Gastroesophageal sphincter (tissue), 4 donors: Measurements from ENCODE around the gene RPLP2. TPM values are rescaled to one million over a fixed set of nuclear protein-coding genes. Genes with fewer than 3 reads are reported as not detected.
A peak's percentile ranks its signal among the peaks of the same experiment; 100 is the strongest.

Source experiments
- ATAC-seq: fragments of 150-250 bp; one replicate; pipeline ENCODE4 v1.9.1; 2016; ENCODE audit warnings: mild to moderate bottlenecking, moderate library complexity
- H3K27ac ChIP-seq, 4 donors: fragments of 200-600 bp; sonication (generic) in 3 of 4; 1 replicate in 3 of 4; 2 replicates in 1 of 4; pipeline ENCODE4 v1.5.1; 2016 to 2019
- H3K27me3 ChIP-seq: fragments of 200-600 bp; sonication (generic); one replicate; pipeline ENCODE4 v1.5.1; 2019
- H3K36me3 ChIP-seq, 2 donors: fragments of 200-600 bp; sonication (generic); one replicate each; pipeline ENCODE4 v1.5.1; 2019; ENCODE audit warnings: control low read depth in 1 of 2
- H3K4me1 ChIP-seq, 3 donors: fragments of 200-600 bp; sonication (generic); 1 replicate in 2 of 3; 2 replicates in 1 of 3; pipeline ENCODE4 v1.5.1; 2016 to 2019; ENCODE audit warnings: control low read depth in 2 of 3
- H3K4me3 ChIP-seq, 2 donors: fragments of 200-600 bp; sonication (generic); one replicate each; pipeline ENCODE4 v1.5.1; 2019; ENCODE audit warnings: mild to moderate bottlenecking in 1 of 2, moderate library complexity in 1 of 2
- H3K9me3 ChIP-seq, 3 donors: fragments of 200-600 bp; sonication (generic); one replicate each; pipeline ENCODE4 v1.5.1; 2017 to 2019; ENCODE audit warnings: control low read depth in 2 of 3
- EP300 ChIP-seq: sonication (generic); formaldehyde crosslinking; IDR thresholded peaks from one replicate; pipeline ENCODE4 v1.6.1; 2017; ENCODE audit warnings: antibody characterized with exemption, mild to moderate bottlenecking
- POLR2A ChIP-seq, 2 donors: fragments of 450-650 bp; IDR thresholded peaks; one replicate each; pipeline ENCODE4 v1.6.1; 2017; ENCODE audit warnings: antibody characterized with exemption in 2 of 2, mild to moderate bottlenecking in 2 of 2, moderate library complexity in 1 of 2
- POLR2AphosphoS5 ChIP-seq: sonication (generic); formaldehyde crosslinking; IDR thresholded peaks from one replicate; pipeline ENCODE4 v1.6.1; 2017; ENCODE audit warnings: antibody characterized with exemption
- WGBS, 2 donors: methylation state at CpG; one replicate each; pipeline ENCODE4 v1.1.5; 2018; ENCODE audit warnings: low coverage in 1 of 2; 5-methylcytosine and 5-hydroxymethylcytosine counted together
- total RNA-seq, 4 donors: library from RNA; depleted of rRNA; stranded (reverse); fragments of >200 nt; gene quantifications; one replicate each; pipeline ENCODE4 v1.1.0, GENCODE V29; 2016
- TF ChIP-seq, protein P1 (sequence below), 4 experiments: fragments of 200-600 bp in 2 of 4; fragments of 450-650 bp in 2 of 4; sonication (generic) in 1 of 4; IDR thresholded peaks; one replicate each; pipeline ENCODE4 v1.5.1; 2017 to 2019; ENCODE audit warnings: antibody characterized with exemption in 4 of 4, mild to moderate bottlenecking in 2 of 4, moderate library complexity in 2 of 4

RPLP2 gene
- total RNA-seq, 4 donors from 2014 or later = 165 to 880 (median 462) TPM

DNA sequence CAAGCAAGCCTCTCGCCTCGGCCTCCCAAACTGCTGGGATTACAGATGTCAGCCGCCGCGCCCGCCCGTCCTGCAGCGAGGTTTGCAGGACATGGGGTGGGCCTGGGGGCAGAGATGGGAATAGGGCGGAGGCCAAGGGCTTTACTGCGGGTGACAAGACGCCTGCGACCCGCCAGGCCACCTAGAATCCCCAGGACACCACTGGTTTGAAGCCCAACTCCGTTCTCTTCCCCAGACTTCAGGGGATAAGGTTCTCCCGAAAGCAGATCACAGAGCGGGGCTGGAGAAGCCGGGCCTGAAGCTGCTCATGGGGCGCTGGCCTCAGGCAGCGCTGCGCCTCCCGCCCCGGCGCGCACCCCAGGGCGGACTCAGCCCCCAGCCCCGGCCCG, 32.2 kb downstream of the RPLP2 start:
- no peak for ATAC-seq
- H3K4me1 ChIP-seq = peaks cover 6 to 88% (median 25%) of the 10 kb centered on the region in 3 donors
- WGBS, 2 donors = 0% methylated on average over 1 of the region's 27 CpGs; no CpG with 5 or more reads in 1 of the 2 donors

DNA sequence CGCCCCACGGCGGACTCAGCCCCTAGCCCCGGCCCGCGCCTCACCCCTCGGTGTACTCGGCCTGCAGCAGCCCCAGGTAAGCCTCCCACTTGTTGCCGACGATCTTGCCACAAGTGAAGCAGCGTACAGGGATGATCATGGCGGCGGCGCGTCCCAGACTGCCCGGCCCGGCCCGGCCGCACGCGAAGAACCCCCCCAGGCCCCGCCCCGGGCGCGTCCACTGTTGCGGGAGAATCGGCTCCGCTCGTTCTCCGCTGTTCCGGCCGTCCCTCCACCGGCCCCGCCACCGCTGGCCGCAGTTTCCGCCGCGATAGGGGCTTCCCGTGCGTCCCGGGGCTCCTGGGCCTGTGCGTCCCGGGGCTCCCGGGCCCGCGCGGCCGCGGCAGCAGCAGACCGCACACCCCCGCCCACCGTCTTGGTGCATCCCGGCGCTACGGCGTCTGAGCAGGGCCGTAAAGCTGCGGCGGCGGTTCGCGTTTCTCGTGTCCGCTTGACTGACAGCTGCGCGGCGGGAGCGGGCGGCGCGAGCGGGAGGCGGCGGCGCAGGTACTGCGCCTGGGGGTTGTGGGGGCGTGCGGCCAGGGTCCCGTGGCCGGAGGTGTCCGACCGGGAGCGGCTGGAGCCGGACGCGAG, 32.7 kb downstream of the RPLP2 start, which contains the start of the genes POLR2L and TSPAN4:
POLR2L (minus strand) TSS at position 160 of the 633 bp plus-strand sequence; CDS start at position 139, 21 bp downstream.
TSPAN4 (plus strand) TSS at position 483 of the 633 bp plus-strand sequence. CDS start 7,453 bp downstream, outside the sequence.
- Histone ChIP-seq H3K4me3 (peak within 1 kb of the TSS; percentile 91 to 100), H3K4me1 (peaks cover 6 to 88% (median 25%) of the 10 kb centered on the region in 3 donors), H3K9me3 (no peaks in the 10 kb centered on the region), H3K27me3 (no peaks in the 10 kb centered on the region), H3K36me3 (peaks cover 0 to 39% of the 10 kb centered on the region in 2 donors), H3K27ac (peak within 1 kb of the TSS; percentile 79 to 98 (median 93))
- peak; percentile 46 for ATAC-seq
- no CpG with 5 or more reads among the region's 87 CpGs for WGBS, 2 donors
- no peak for TF ChIP-seq EP300
- TF ChIP-seq POLR2A (IDR thresholded peaks at IDR 0.05) = peak; percentile 84 to 87
- peak; percentile 83 for TF ChIP-seq POLR2AphosphoS5
- TF ChIP-seq, protein P1, sequence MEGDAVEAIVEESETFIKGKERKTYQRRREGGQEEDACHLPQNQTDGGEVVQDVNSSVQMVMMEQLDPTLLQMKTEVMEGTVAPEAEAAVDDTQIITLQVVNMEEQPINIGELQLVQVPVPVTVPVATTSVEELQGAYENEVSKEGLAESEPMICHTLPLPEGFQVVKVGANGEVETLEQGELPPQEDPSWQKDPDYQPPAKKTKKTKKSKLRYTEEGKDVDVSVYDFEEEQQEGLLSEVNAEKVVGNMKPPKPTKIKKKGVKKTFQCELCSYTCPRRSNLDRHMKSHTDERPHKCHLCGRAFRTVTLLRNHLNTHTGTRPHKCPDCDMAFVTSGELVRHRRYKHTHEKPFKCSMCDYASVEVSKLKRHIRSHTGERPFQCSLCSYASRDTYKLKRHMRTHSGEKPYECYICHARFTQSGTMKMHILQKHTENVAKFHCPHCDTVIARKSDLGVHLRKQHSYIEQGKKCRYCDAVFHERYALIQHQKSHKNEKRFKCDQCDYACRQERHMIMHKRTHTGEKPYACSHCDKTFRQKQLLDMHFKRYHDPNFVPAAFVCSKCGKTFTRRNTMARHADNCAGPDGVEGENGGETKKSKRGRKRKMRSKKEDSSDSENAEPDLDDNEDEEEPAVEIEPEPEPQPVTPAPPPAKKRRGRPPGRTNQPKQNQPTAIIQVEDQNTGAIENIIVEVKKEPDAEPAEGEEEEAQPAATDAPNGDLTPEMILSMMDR (IDR thresholded peaks at IDR 0.05) = peak in 3 of 4 experiments; percentile 12 to 28 (median 26)

More for the DNA sequence above, 32.2 kb downstream of the RPLP2 start:
- peak overlapping the region; percentile 91 to 100 for H3K4me3 ChIP-seq
- H3K27me3 ChIP-seq = no peaks in the 10 kb centered on the region
- peak overlapping the region; percentile 79 to 98 (median 93) for H3K27ac ChIP-seq
- TF ChIP-seq POLR2AphosphoS5 = no peak
- TF ChIP-seq EP300 = no peak
- TF ChIP-seq, protein P1 (IDR thresholded peaks at IDR 0.05) = no peak
- TF ChIP-seq POLR2A (IDR thresholded peaks at IDR 0.05) = no peak
- H3K36me3 ChIP-seq = peaks cover 0 to 39% of the 10 kb centered on the region in 2 donors
- H3K9me3 ChIP-seq = no peaks in the 10 kb centered on the region

DNA sequence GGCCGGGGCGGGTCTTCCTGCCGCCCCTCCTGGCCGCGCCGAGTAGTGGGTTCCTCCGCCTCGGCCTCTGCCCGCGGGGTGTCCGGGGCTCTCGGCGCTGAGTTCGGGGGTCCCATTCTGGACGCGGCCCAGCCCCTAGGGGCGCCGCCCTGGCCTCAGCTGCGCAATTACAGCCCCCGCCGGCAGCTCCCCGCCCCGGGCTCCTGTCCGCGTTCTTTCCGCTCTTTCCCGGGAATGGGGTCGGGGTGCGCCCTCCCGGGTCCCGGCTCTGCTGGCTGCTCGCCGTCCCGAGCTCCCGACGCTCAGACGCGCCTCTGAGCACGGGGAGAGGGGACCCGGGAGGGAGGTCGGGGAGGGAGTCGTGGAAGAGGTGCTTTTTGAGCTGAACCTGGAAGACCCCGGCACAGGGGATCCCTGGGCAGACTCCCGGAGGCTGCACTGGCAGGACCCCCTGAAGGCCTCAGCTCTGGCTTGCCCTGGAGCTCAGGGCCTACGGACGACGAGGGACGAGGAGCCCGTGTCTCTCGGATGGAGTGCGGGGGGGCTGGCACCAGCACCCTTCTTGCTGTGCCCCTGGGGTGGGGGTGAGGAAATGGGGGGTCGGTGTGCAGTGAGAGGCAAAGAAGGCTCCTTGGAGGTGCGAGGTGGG, 33.4 kb downstream of the RPLP2 start:
- ATAC-seq = no peak

DNA sequence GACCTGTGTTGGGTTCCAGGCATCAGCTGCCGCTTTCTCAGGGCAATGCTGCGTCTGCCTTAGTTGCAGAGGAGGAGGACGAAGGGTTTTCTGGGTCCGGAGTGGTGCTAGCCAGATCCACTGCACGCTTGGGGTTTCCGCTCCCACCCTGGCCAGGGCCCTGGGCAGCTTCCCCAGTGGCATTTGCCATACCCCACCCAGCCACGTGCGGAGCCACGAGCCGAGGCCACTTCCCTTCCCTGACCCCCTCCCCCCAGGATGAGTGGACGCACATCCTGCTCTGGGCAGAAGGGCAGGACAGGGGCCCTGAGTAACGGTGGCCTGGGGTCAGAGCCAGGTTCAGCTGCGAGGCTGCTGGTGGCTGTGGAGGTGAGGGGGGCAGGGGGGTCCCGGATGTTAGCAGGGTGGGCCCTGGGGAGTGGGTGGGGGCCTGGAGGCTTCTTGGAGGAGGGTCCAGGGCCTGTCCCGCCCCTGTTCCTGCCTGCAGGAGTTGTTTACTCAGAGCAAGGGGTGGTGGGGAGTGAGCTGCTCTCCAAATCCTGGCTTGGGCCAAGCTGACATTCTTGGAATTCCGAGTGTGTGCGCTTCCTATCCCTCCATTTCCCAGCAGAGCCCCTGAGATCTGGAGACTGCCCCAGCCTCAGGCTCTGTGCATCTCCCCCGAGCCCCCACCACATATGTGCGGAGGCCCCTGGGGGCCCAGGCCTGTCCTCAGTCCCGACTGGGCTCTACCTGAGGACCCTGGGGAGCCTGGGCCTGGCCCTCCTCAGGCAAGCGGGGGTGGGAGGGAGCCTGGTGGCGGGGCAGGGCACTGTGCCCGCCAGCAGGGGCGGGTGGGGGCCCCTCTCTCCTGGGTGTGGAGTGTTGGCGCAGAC, 34.3 kb downstream of the RPLP2 start:
- H3K9me3 ChIP-seq = no peaks in the 10 kb centered on the region
- ATAC-seq = peak; percentile 77
- peak overlapping the region; percentile 79 to 98 (median 93) for H3K27ac ChIP-seq
- peaks cover 6 to 88% (median 39%) of the 10 kb centered on the region in 3 donors for H3K4me1 ChIP-seq
- 0% methylated on average over 1 to 3 of the region's 25 CpGs for WGBS, 2 donors
- H3K4me3 ChIP-seq = peak overlapping the region; percentile 91 to 100
- H3K36me3 ChIP-seq = peaks cover 0 to 29% of the 10 kb centered on the region in 2 donors
- TF ChIP-seq, protein P1 (IDR thresholded peaks at IDR 0.05) = peak in 2 of 4 experiments; percentile 26 to 31
- peak; percentile 53 to 61 for TF ChIP-seq POLR2A (IDR thresholded peaks at IDR 0.05)
- TF ChIP-seq POLR2AphosphoS5 = peak; percentile 94
- no peak for TF ChIP-seq EP300
- H3K27me3 ChIP-seq = peaks cover 14% of the 10 kb centered on the region

More for the DNA sequence above, 33.4 kb downstream of the RPLP2 start:
- peak overlapping the region; percentile 79 to 98 (median 93) for H3K27ac ChIP-seq
- H3K4me1 ChIP-seq = peaks cover 6 to 88% (median 31%) of the 10 kb centered on the region in 3 donors
- H3K9me3 ChIP-seq = no peaks in the 10 kb centered on the region
- H3K4me3 ChIP-seq = peak overlapping the region; percentile 91 to 100
- 0% methylated on average over 2 of the region's 53 CpGs; no CpG with 5 or more reads in 1 of the 2 donors for WGBS, 2 donors
- TF ChIP-seq EP300 = no peak
- TF ChIP-seq, protein P1 (IDR thresholded peaks at IDR 0.05) = peak in 2 of 4 experiments; percentile 1 to 15
- peaks cover 0 to 38% of the 10 kb centered on the region in 2 donors for H3K36me3 ChIP-seq
- H3K27me3 ChIP-seq = peaks cover 6% of the 10 kb centered on the region
